Hepatocyte (in vitro differentiated cells): ENCODE data around the gene DENND1A. TPM values are rescaled to one million over a fixed set of nuclear protein-coding genes. Genes with fewer than 3 reads are reported as not detected.

Experiments
- DNase-seq: peaks from one replicate; pipeline ENCODE4 v3.0.0-alpha.2; 2016; ENCODE audit warnings: low spot score
- H2AFZ ChIP-seq: fragments of 200-600 bp; sonication (generic); 2 replicates; pipeline ENCODE4 v1.6.0; 2016; ENCODE audit warnings: antibody characterized with exemption, mild to moderate bottlenecking
- H3K27ac ChIP-seq: fragments of 200-600 bp; sonication (generic); 2 replicates; pipeline ENCODE4 v1.5.1; 2016; ENCODE audit warnings: mild to moderate bottlenecking
- H3K27me3 ChIP-seq: fragments of 200-600 bp; sonication (generic); 2 replicates; pipeline ENCODE4 v1.6.1; 2016
- H3K36me3 ChIP-seq: fragments of 200-600 bp; sonication (generic); replicated peaks from 2 replicates; pipeline ENCODE4 v1.5.1; 2016; ENCODE audit warnings: low read depth; ENCODE audit not compliant: insufficient read depth
- H3K4me1 ChIP-seq: fragments of 200-600 bp; sonication (generic); 2 replicates; pipeline ENCODE4 v1.5.1; 2016; ENCODE audit warnings: mild to moderate bottlenecking, moderate library complexity; ENCODE audit not compliant: insufficient read depth
- H3K4me2 ChIP-seq: fragments of 200-600 bp; sonication (generic); 2 replicates; pipeline ENCODE4 v1.6.0; 2016
- H3K4me3 ChIP-seq: fragments of 200-600 bp; sonication (generic); 2 replicates; pipeline ENCODE4 v1.5.1; 2016; ENCODE audit warnings: mild to moderate bottlenecking
- H3K79me2 ChIP-seq: fragments of 200-600 bp; sonication (generic); 2 replicates; pipeline ENCODE4 v1.6.0; 2017; ENCODE audit warnings: mild to moderate bottlenecking
- H3K9me2 ChIP-seq: fragments of 200-600 bp; sonication (generic); replicated peaks from 2 replicates; pipeline ENCODE4 v1.6.0; 2017; ENCODE audit warnings: mild to moderate bottlenecking; ENCODE audit not compliant: insufficient read depth
- H3K9me3 ChIP-seq: fragments of 200-600 bp; sonication (generic); 2 replicates; pipeline ENCODE4 v1.5.1; 2016; ENCODE audit warnings: low read depth, mild to moderate bottlenecking
- H4K20me1 ChIP-seq: fragments of 200-600 bp; sonication (generic); 2 replicates; pipeline ENCODE4 v1.6.0; 2016; ENCODE audit warnings: mild to moderate bottlenecking; ENCODE audit not compliant: insufficient read depth, poor library complexity, severe bottlenecking
- EZH2 ChIP-seq: fragments of 200-600 bp; sonication (generic); IDR thresholded peaks from 2 replicates; pipeline ENCODE4 v1.6.1; 2016; ENCODE audit warnings: antibody characterized with exemption, mild to moderate bottlenecking, borderline replicate concordance
- EZH2phosphoT487 ChIP-seq: fragments of 200-600 bp; sonication (generic); IDR thresholded peaks from one replicate; pipeline ENCODE4 v1.6.1; 2018; ENCODE audit warnings: antibody characterized with exemption, mild to moderate bottlenecking, low read depth, moderate library complexity; ENCODE audit not compliant: unreplicated experiment, severe bottlenecking
- WGBS: methylation state at CpG from one replicate; pipeline ENCODE4 v1.1.6; 2016; ENCODE audit warnings: low lambda C conversion rate; ENCODE audit errors: missing lambda C conversion rate; 5-methylcytosine and 5-hydroxymethylcytosine counted together
- polyA plus RNA-seq: library from polyadenylated mRNA; unstranded; fragments of >200 nt; fragmentation: Nextera tagmentation; extraction: Ambion mirVana; gene quantifications from 2 replicates; pipeline ENCODE4 v1.2.1, GENCODE V29; 2016
- total RNA-seq: library from RNA; depleted of rRNA; stranded (reverse); fragments of >200 nt; gene quantifications from 2 replicates; pipeline ENCODE4 v1.2.3, GENCODE V29; 2014
- TF ChIP-seq, protein P1 (sequence below): fragments of 200-600 bp; sonication (generic); IDR thresholded peaks from 2 replicates; pipeline ENCODE4 v1.5.1; 2016; ENCODE audit warnings: antibody characterized with exemption, mild to moderate bottlenecking; ENCODE audit not compliant: poor library complexity

Gene DENND1A
- total and polyA plus RNA-seq, 2 experiments from 2014 or later: 24.0 to 28.9 TPM

DNA sequence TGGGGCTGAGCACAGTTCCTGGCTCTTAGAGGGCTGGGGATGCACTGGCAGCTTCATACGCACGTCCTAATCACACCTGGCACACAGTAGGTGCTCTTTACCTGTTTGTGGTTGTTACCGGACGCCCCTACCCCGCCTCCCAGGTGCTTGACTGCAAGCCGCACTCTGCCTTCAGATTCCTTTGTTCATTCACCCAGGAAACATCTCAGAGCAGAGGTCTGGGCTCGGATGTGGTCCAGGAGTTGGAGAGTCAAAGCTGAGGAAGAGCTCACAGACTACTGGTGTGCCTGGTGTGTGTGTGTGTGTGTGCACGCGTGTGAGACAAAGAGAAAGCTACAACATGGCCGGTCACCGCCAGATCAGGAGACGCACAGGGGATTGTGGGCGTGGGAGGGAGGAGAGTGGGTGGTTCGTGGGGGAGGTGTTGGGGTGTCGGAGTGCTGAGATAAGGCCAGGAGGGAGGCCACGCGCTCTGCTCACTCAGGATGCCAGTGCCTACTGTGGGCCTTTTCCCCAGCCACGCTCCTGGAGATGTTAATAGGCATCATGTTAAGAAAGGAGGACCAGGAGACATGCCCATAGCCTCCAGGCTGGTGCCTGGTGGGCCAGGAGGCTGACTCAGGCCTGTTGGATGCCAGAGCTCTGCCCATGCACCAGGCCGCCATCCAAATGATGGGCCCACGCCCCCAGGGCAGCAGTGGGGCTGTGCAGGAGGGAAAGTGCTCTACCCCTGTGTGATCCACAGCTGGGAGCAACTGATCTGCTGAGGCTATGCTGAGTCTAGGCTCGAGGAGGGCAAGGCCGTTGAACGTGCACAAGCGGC lies 534.0 kb downstream of the DENND1A start:
- Histone ChIP-seq H2AFZ (no peak overlapping the region), H3K4me2 (no peak overlapping the region), H4K20me1 (no peaks in the 10 kb centered on the region), H3K4me1 (no peaks in the 10 kb centered on the region), H3K9me3 (no peaks in the 10 kb centered on the region), H3K36me3 (no peaks in the 10 kb centered on the region), H3K27ac (no peak overlapping the region), H3K4me3 (no peak overlapping the region), H3K27me3 (no peaks in the 10 kb centered on the region), H3K79me2 (no peaks in the 10 kb centered on the region), H3K9me2 (no peaks in the 10 kb centered on the region)
- DNase-seq: no peak
- 93% methylated on average over 24 of the region's 24 CpGs for WGBS
- TF ChIP-seq EZH2 (no peak), EZH2phosphoT487 (no peak)
- TF ChIP-seq, protein P1, sequence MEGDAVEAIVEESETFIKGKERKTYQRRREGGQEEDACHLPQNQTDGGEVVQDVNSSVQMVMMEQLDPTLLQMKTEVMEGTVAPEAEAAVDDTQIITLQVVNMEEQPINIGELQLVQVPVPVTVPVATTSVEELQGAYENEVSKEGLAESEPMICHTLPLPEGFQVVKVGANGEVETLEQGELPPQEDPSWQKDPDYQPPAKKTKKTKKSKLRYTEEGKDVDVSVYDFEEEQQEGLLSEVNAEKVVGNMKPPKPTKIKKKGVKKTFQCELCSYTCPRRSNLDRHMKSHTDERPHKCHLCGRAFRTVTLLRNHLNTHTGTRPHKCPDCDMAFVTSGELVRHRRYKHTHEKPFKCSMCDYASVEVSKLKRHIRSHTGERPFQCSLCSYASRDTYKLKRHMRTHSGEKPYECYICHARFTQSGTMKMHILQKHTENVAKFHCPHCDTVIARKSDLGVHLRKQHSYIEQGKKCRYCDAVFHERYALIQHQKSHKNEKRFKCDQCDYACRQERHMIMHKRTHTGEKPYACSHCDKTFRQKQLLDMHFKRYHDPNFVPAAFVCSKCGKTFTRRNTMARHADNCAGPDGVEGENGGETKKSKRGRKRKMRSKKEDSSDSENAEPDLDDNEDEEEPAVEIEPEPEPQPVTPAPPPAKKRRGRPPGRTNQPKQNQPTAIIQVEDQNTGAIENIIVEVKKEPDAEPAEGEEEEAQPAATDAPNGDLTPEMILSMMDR: no peak

DNA sequence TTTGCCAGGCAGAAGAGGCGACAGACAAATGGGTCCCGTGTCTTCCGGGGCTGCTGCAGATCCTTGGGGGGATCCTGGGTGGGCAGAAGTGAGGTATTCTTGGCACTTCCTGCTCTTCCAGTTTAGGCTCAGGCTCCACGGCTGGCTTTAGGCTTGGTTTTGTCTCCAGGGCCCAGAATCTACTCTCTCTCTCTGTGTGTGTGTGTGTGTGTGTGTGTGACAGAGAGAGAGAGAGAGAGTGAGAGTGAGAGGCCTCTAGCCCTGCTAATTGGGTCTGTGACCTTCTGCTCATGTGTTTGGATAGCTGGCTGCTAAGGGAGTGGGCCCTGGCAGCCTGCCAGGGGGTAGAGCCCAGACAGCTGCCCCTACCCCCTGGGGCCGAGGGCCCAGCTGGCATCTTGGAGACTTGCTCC lies 534.6 kb downstream of the DENND1A start:
- no peak overlapping the region for H3K4me2 ChIP-seq
- no peaks in the 10 kb centered on the region for H3K36me3 ChIP-seq
- no peaks in the 10 kb centered on the region for H3K9me2 ChIP-seq
- 63% methylated on average over 4 of the region's 5 CpGs for WGBS
- no peaks in the 10 kb centered on the region for H3K9me3 ChIP-seq
- no peaks in the 10 kb centered on the region for H3K4me1 ChIP-seq
- H4K20me1 ChIP-seq: no peaks in the 10 kb centered on the region
- H3K27me3 ChIP-seq: no peaks in the 10 kb centered on the region
- H2AFZ ChIP-seq: no peak overlapping the region
- no peak overlapping the region for H3K4me3 ChIP-seq
- no peak overlapping the region for H3K27ac ChIP-seq
- no peak for TF ChIP-seq EZH2phosphoT487
- TF ChIP-seq, protein P1: no peak
- no peak for TF ChIP-seq EZH2
- no peaks in the 10 kb centered on the region for H3K79me2 ChIP-seq
- DNase-seq: no peak

DNA sequence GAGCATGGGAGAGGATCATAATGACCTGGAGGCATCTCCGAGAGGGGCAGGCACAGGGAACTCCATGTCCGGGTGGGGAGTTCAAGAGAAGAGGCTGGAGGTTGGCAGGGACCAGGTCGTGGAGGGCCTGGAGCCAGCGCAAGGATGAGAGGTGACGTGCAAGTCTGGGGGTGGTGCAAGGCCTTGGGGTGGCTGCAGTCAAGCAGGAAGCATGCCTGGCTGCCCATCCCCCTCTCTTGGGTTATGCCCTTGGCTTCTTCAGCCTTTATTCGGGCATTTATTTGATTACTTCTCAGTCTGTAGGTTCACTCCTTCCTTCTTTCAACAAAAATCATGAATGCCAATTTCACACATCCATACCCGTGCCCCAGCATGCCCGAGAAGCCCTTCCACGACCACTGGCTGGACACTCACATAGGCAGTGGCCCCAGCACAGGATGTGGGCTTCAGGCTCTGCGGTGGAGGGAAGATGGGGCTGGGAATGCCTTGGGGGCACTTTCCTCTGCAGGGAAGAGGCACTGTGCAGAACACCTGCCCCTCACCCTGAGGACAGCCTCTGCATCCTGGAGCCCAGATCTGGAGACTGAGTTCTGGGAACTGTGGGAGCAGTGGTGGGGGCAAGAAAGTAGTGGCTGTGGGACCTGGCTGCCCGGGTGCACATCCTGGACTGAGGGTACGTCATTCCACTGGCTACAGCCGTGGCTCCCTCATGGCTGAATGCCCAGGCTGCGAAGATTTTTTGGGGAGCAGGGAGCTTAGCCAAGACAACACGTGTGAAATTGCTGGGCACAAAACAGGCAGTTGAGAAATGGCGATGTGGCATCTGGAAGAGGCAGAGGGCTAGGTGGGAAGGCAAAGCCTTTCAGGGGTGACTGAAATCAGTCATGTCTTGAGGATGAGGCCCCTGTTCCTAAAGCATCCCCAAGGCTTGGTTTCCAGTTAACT lies 535.4 kb downstream of the DENND1A start:
- Histone ChIP-seq H4K20me1 (no peaks in the 10 kb centered on the region), H3K9me3 (no peaks in the 10 kb centered on the region), H3K27ac (no peak overlapping the region), H3K79me2 (no peaks in the 10 kb centered on the region), H2AFZ (no peak overlapping the region), H3K27me3 (no peaks in the 10 kb centered on the region), H3K4me3 (no peak overlapping the region), H3K4me2 (no peak overlapping the region), H3K9me2 (no peaks in the 10 kb centered on the region), H3K36me3 (no peaks in the 10 kb centered on the region), H3K4me1 (no peaks in the 10 kb centered on the region)
- WGBS: 87% methylated on average over 16 of the region's 16 CpGs
- TF ChIP-seq EZH2 (no peak), EZH2phosphoT487 (no peak)
- no peak for DNase-seq
